ENCODE data around the gene CUL9.

DNA sequence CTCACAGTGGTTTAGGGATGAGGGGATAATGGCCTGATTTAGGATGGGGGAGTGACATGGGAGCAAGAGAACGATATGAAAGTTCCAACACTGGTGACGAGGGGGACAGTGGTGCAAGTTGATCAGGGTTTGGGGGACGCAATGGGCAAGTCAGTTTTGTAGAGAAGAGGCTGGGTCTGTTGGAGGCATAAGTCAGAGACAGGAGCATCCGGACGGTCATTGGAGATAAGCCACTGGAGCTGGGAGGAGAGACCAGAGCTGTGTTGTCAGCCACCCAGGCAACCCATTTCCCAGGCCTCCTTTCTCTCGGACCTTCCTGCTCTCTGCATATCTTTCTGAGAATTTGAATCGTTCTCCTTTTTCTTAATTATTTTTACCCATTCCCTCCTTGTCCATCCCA is 37.8 kb downstream of the CUL9 start:
- TF ChIP-seq EZH2 (IDR thresholded peaks at IDR 0.05; ENCODE audit: low read depth, unreplicated experiment) (no peak), POLR2AphosphoS5 (IDR thresholded peaks at IDR 0.05; ENCODE audit: low read depth) (no peak), CREB1 (CRISPR knock-in tag; IDR thresholded peaks at IDR 0.05; ENCODE audit: low read depth) (no peak), NANOG (IDR thresholded peaks at IDR 0.05; ENCODE audit: borderline replicate concordance) (no peak), JUNB (IDR thresholded peaks at IDR 0.05; ENCODE audit: unreplicated experiment) (no peak)
- TF ChIP-seq, protein P1, sequence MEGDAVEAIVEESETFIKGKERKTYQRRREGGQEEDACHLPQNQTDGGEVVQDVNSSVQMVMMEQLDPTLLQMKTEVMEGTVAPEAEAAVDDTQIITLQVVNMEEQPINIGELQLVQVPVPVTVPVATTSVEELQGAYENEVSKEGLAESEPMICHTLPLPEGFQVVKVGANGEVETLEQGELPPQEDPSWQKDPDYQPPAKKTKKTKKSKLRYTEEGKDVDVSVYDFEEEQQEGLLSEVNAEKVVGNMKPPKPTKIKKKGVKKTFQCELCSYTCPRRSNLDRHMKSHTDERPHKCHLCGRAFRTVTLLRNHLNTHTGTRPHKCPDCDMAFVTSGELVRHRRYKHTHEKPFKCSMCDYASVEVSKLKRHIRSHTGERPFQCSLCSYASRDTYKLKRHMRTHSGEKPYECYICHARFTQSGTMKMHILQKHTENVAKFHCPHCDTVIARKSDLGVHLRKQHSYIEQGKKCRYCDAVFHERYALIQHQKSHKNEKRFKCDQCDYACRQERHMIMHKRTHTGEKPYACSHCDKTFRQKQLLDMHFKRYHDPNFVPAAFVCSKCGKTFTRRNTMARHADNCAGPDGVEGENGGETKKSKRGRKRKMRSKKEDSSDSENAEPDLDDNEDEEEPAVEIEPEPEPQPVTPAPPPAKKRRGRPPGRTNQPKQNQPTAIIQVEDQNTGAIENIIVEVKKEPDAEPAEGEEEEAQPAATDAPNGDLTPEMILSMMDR (conservative IDR thresholded peaks at IDR 0.05; ENCODE audit: low read depth in 2 of 2): no peak
- TF ChIP-seq, protein P2, sequence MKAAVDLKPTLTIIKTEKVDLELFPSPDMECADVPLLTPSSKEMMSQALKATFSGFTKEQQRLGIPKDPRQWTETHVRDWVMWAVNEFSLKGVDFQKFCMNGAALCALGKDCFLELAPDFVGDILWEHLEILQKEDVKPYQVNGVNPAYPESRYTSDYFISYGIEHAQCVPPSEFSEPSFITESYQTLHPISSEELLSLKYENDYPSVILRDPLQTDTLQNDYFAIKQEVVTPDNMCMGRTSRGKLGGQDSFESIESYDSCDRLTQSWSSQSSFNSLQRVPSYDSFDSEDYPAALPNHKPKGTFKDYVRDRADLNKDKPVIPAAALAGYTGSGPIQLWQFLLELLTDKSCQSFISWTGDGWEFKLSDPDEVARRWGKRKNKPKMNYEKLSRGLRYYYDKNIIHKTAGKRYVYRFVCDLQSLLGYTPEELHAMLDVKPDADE (IDR thresholded peaks at IDR 0.05): no peak
- TF ChIP-seq, protein P3, sequence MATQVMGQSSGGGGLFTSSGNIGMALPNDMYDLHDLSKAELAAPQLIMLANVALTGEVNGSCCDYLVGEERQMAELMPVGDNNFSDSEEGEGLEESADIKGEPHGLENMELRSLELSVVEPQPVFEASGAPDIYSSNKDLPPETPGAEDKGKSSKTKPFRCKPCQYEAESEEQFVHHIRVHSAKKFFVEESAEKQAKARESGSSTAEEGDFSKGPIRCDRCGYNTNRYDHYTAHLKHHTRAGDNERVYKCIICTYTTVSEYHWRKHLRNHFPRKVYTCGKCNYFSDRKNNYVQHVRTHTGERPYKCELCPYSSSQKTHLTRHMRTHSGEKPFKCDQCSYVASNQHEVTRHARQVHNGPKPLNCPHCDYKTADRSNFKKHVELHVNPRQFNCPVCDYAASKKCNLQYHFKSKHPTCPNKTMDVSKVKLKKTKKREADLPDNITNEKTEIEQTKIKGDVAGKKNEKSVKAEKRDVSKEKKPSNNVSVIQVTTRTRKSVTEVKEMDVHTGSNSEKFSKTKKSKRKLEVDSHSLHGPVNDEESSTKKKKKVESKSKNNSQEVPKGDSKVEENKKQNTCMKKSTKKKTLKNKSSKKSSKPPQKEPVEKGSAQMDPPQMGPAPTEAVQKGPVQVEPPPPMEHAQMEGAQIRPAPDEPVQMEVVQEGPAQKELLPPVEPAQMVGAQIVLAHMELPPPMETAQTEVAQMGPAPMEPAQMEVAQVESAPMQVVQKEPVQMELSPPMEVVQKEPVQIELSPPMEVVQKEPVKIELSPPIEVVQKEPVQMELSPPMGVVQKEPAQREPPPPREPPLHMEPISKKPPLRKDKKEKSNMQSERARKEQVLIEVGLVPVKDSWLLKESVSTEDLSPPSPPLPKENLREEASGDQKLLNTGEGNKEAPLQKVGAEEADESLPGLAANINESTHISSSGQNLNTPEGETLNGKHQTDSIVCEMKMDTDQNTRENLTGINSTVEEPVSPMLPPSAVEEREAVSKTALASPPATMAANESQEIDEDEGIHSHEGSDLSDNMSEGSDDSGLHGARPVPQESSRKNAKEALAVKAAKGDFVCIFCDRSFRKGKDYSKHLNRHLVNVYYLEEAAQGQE (IDR thresholded peaks at IDR 0.05; ENCODE audit: unreplicated experiment): no peak
